Liver (tissue), 3 donors: Measurements from ENCODE around the gene SIGLEC6.

Experiments used
- EGR1 ChIP-seq, 2 donors: IDR thresholded peaks; 2 replicates each; pipeline ENCODE4 v1.6.1; 2016 to 2018; ENCODE audit warnings: antibody characterized with exemption in 2 of 2, low read depth in 2 of 2
- GABPA ChIP-seq, 2 donors: IDR thresholded peaks in 1 of 2; conservative IDR thresholded peaks in 1 of 2; 2 replicates each; pipeline ENCODE4 v1.6.1; 2016; ENCODE audit warnings: antibody characterized with exemption in 2 of 2, mild to moderate bottlenecking in 1 of 2, moderate library complexity in 1 of 2
- RAD21 ChIP-seq, 2 donors: IDR thresholded peaks; 2 replicates each; pipeline ENCODE4 v1.6.1; 2016; ENCODE audit warnings: antibody characterized with exemption in 2 of 2, mild to moderate bottlenecking in 2 of 2
- RXRA ChIP-seq, 2 donors: IDR thresholded peaks; 2 replicates each; pipeline ENCODE4 v1.6.1; 2017 to 2018; ENCODE audit warnings: antibody characterized with exemption in 2 of 2, mild to moderate bottlenecking in 1 of 2
- SP1 ChIP-seq: IDR thresholded peaks from 2 replicates; pipeline ENCODE4 v1.6.1; 2018; ENCODE audit warnings: antibody characterized with exemption, mild to moderate bottlenecking
- TAF1 ChIP-seq: conservative IDR thresholded peaks from 2 replicates; pipeline ENCODE4 v1.6.1; 2016; ENCODE audit warnings: antibody characterized with exemption, mild to moderate bottlenecking
- YY1 ChIP-seq: IDR thresholded peaks from 2 replicates; pipeline ENCODE4 v1.6.1; 2016; ENCODE audit warnings: antibody characterized with exemption, mild to moderate bottlenecking
- TF ChIP-seq, protein P1 (sequence below): fragments of 150-350 bp; IDR thresholded peaks from 2 replicates; pipeline ENCODE4 v1.5.1; 2017; ENCODE audit warnings: improper control_type of control experiment, low read depth, low read length; ENCODE audit not compliant: missing input control
- TF ChIP-seq, protein P2 (sequence below): IDR thresholded peaks from 2 replicates; pipeline ENCODE4 v1.6.1; 2016; ENCODE audit warnings: antibody characterized with exemption, mild to moderate bottlenecking
- TF ChIP-seq, protein P3 (sequence below): IDR thresholded peaks from 2 replicates; pipeline ENCODE4 v1.6.1; 2016; ENCODE audit warnings: antibody characterized with exemption
- TF ChIP-seq, protein P4 (sequence below): IDR thresholded peaks from 2 replicates; pipeline ENCODE4 v1.6.1; 2016; ENCODE audit warnings: antibody characterized with exemption
- donor health status: healthy.
- donor health status: healthy.

DNA sequence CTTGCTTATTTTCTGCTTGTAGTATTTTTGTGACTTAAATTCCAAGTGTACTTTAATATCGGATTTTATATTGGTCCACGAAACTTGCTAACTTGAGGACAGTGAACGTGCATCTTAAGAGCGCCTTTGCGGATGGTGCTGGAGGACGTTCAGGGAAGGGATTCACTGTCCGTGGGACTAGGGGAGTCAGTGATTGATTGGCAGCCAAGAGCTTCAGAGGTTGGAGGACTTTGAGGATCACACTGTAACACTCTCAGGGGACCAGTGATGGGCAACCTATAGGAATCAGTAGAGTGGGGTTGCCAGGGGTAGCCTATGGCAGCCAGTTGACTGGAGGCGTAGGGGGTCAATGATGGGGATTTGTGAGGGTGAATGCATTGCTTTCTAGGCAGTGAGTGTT is 40.1 kb upstream of the SIGLEC6 start:
- TF ChIP-seq, protein P1, sequence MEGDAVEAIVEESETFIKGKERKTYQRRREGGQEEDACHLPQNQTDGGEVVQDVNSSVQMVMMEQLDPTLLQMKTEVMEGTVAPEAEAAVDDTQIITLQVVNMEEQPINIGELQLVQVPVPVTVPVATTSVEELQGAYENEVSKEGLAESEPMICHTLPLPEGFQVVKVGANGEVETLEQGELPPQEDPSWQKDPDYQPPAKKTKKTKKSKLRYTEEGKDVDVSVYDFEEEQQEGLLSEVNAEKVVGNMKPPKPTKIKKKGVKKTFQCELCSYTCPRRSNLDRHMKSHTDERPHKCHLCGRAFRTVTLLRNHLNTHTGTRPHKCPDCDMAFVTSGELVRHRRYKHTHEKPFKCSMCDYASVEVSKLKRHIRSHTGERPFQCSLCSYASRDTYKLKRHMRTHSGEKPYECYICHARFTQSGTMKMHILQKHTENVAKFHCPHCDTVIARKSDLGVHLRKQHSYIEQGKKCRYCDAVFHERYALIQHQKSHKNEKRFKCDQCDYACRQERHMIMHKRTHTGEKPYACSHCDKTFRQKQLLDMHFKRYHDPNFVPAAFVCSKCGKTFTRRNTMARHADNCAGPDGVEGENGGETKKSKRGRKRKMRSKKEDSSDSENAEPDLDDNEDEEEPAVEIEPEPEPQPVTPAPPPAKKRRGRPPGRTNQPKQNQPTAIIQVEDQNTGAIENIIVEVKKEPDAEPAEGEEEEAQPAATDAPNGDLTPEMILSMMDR = no peak
- TF ChIP-seq YY1 = no peak
- TF ChIP-seq, protein P2, sequence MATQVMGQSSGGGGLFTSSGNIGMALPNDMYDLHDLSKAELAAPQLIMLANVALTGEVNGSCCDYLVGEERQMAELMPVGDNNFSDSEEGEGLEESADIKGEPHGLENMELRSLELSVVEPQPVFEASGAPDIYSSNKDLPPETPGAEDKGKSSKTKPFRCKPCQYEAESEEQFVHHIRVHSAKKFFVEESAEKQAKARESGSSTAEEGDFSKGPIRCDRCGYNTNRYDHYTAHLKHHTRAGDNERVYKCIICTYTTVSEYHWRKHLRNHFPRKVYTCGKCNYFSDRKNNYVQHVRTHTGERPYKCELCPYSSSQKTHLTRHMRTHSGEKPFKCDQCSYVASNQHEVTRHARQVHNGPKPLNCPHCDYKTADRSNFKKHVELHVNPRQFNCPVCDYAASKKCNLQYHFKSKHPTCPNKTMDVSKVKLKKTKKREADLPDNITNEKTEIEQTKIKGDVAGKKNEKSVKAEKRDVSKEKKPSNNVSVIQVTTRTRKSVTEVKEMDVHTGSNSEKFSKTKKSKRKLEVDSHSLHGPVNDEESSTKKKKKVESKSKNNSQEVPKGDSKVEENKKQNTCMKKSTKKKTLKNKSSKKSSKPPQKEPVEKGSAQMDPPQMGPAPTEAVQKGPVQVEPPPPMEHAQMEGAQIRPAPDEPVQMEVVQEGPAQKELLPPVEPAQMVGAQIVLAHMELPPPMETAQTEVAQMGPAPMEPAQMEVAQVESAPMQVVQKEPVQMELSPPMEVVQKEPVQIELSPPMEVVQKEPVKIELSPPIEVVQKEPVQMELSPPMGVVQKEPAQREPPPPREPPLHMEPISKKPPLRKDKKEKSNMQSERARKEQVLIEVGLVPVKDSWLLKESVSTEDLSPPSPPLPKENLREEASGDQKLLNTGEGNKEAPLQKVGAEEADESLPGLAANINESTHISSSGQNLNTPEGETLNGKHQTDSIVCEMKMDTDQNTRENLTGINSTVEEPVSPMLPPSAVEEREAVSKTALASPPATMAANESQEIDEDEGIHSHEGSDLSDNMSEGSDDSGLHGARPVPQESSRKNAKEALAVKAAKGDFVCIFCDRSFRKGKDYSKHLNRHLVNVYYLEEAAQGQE = no peak
- no peak for TF ChIP-seq RXRA (IDR thresholded peaks at IDR 0.05)
- TF ChIP-seq, protein P3, sequence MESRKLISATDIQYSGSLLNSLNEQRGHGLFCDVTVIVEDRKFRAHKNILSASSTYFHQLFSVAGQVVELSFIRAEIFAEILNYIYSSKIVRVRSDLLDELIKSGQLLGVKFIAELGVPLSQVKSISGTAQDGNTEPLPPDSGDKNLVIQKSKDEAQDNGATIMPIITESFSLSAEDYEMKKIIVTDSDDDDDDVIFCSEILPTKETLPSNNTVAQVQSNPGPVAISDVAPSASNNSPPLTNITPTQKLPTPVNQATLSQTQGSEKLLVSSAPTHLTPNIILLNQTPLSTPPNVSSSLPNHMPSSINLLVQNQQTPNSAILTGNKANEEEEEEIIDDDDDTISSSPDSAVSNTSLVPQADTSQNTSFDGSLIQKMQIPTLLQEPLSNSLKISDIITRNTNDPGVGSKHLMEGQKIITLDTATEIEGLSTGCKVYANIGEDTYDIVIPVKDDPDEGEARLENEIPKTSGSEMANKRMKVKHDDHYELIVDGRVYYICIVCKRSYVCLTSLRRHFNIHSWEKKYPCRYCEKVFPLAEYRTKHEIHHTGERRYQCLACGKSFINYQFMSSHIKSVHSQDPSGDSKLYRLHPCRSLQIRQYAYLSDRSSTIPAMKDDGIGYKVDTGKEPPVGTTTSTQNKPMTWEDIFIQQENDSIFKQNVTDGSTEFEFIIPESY = no peak
- no peak for TF ChIP-seq GABPA (IDR thresholded peaks at IDR 0.05 in 1 of 2, conservative IDR thresholded peaks at IDR 0.05 in 1 of 2)
- TF ChIP-seq RAD21 (IDR thresholded peaks at IDR 0.05) = no peak
- no peak for TF ChIP-seq EGR1 (IDR thresholded peaks at IDR 0.05; ENCODE audit: low read depth in 2 of 2)
- TF ChIP-seq SP1 = no peak
- TF ChIP-seq, protein P4, sequence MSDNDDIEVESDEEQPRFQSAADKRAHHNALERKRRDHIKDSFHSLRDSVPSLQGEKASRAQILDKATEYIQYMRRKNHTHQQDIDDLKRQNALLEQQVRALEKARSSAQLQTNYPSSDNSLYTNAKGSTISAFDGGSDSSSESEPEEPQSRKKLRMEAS = no peak
- no peak for TF ChIP-seq TAF1
